GM12874 (cell line): Measurements from ENCODE around the gene NFYA.

Source experiments
- TF ChIP-seq, protein P1 (sequence below): IDR thresholded peaks from 2 replicates; pipeline ENCODE4 v1.5.1; 2011; ENCODE audit warnings: low read depth, mild to moderate bottlenecking, control low read depth, low read length, moderate library complexity; ENCODE audit not compliant: insufficient read depth

NFYA gene

DNA sequence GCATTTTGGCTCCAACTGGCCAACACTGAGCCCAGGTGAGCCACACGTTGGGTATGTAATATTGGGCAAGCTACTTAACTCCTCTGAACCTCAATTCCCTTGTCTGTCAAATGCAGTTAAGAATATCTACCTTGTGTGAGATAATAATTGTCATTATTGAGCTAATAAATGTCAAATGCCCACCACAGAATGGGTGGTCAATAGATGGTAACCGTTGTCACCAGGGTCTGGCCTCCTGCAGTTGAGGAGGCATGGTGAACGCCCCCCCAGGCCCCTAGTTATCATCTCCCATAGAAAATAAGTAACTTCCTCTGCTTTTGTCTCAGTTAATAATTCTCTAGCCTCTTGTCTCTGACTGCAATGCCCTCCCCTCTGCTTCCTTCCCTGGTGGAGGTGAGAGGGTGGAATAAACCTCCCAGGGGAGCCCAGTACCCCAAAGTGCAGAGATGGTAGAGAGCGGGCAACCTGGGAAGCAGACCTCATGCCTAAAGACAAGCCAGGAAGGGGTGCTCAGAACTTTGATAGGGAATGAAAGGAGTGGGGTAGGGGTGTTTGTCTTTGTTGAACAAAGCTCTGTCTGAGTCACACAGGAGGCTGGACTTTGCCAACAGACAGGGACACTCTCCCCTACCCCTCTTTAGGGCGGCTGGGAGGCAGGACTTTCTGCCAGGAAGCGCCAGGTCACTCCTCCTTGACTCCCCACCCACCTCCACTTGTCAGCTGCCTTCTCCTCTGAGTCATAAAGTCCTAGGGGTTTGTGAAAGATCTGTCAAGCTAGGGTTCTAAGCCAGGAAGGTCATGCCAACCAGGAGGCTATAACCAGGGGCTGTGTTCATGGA lies 32.5 kb upstream of the NFYA start:
- TF ChIP-seq, protein P1, sequence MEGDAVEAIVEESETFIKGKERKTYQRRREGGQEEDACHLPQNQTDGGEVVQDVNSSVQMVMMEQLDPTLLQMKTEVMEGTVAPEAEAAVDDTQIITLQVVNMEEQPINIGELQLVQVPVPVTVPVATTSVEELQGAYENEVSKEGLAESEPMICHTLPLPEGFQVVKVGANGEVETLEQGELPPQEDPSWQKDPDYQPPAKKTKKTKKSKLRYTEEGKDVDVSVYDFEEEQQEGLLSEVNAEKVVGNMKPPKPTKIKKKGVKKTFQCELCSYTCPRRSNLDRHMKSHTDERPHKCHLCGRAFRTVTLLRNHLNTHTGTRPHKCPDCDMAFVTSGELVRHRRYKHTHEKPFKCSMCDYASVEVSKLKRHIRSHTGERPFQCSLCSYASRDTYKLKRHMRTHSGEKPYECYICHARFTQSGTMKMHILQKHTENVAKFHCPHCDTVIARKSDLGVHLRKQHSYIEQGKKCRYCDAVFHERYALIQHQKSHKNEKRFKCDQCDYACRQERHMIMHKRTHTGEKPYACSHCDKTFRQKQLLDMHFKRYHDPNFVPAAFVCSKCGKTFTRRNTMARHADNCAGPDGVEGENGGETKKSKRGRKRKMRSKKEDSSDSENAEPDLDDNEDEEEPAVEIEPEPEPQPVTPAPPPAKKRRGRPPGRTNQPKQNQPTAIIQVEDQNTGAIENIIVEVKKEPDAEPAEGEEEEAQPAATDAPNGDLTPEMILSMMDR = no peak

DNA sequence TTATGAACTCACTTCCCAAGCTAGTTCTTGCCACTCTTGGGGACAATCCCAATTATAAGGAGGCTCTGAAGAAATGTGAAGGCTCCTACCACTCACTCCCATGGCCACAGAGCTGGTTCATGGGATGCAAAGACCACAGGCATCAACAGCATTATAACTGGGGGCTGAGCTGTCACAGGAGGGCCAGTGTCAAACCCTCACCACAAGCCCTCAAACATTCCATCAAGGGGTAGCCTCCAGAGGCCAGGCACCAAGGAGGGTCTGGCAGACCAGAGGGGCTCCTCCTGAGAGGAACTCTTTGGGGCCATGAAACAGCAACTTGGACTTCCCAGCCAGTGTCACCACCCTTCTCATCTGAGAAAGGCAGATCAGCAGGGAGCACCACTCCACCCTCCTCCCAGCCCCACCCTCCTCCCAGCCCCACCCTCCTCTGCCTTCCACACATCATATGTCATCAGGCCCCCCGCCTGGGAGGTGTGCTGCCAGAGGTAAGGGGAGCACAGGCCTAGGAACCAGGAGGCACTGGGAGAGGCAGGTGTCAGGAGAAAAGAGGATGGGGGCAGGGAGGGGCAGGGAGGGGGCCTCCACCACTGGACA lies 31.7 kb upstream of the NFYA start:
- TF ChIP-seq, protein P1 = no peak

DNA sequence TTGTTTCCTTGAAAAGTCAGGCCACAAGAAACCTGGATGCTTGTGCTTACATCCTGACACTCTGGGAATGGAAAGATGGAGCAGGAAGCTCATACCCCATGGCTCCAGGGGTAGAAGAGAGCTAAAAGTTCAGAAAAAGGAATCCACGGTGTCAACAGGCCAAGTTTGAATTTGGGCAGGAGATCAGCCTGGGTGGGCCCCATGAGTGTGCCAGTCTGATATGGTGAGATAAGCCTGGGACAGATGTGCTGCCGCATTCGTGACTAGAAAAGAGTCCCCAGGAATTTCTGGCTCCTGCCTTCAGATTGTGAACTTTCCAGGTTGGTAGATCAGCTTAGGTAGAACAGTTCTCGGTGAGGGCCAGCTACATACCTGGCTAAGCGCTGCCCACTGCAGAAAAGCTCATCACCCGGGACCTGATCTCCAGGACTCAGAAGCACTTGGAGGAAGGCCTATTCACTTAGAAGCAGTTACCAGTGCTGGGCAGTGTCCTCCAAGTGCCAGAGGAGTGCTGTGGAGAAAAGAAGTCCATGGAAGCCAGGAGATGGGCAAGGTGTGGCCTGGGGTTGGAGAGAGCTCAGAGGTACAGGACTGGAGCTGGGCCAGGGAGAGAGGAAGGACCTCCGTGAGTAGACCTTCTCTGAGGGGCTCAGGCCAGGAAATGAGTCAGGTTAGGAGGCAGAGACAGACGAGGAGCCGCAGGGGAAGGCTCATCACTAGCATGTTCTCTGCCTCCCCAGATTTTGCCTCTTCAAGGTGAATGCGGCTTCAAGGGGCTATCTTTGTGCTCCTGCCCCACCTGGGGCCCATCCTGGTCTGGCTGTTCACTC lies 30.3 kb upstream of the NFYA start, which contains the start of gene TSPO2:
TSS of gene TSPO2 (plus strand) at position 242 of the 830 bp plus-strand sequence. CDS start at position 761, 519 bp downstream.
- TF ChIP-seq, protein P1 = no peak

GRCh38 chr6:41043151-41043550 lies 29.6 kb upstream of the NFYA start:
- TF ChIP-seq, protein P1 = no peak

DNA sequence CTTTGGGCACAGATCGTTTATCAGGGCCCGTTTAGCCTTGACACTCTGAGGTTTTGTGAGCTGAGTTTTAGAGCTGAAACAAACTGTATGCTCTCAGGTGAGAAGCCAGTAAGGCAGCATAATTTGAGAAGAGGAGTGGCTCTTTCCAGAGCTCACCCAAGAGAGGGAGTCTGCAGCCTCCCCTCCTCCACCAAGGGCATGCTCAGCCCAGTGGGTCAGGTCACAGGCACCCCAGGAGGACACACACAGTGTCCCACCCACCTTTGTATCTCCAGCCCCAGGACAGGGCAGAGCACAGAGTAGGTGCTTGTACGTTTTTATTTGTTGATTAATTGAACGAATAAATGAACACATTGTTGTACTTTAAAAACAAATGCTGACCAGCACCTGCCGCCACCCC lies 27.1 kb upstream of the NFYA start:
- TF ChIP-seq, protein P1 = no peak

DNA sequence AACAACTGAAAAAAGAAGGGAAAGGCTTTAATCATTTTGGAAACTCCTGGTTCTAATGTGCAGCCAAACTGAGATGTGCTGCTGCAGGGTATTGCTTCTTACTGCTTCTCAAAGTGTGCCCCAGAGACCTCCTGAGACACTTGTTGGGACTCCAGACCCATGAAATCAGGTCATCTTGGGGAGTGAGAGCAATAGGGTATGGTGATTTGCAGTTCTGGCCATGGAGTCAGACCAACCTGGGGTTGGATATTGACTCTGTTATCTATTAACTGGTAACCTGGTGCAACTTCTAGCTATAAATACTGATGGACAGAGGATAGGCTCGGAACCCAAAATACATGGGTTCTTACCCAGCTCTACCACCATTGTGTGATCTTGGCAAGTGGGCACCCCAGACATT lies 26.7 kb upstream of the NFYA start:
- TF ChIP-seq, protein P1 = no peak

GRCh38 chr6:41047306-41047705 lies 25.5 kb upstream of the NFYA start:
- TF ChIP-seq, protein P1 = no peak
